Cardiac muscle cell (in vitro differentiated cells and primary cell): ENCODE results near the gene STAC2. TPM values are rescaled to one million over a fixed set of nuclear protein-coding genes. Genes with fewer than 3 reads are reported as not detected.

Experiments
- DNase-seq, 2 donors: peaks; one replicate each; pipeline versions ENCODE4 v3.0.0 to v3.0.0-alpha.2; 2010 to 2017; ENCODE audit warnings: low read depth in 1 of 2, low spot score in 1 of 2
- H3K27ac ChIP-seq: fragments of 200-600 bp; sonication (generic); 2 replicates; pipeline ENCODE4 v1.5.1; 2016
- H3K27me3 ChIP-seq: fragments of 200-600 bp; sonication (generic); 2 replicates; pipeline ENCODE4 v1.6.0; 2016; ENCODE audit warnings: control low read depth
- H3K36me3 ChIP-seq: fragments of 200-600 bp; sonication (generic); 2 replicates; pipeline ENCODE4 v1.5.1; 2016; ENCODE audit warnings: control low read depth
- H3K4me1 ChIP-seq: fragments of 200-600 bp; sonication (generic); 2 replicates; pipeline ENCODE4 v1.8.1; 2017; ENCODE audit warnings: low read depth, mild to moderate bottlenecking, mixed run types
- H3K4me3 ChIP-seq: fragments of 200-600 bp; sonication (generic); 2 replicates; pipeline ENCODE4 v1.5.1; 2016; ENCODE audit warnings: mild to moderate bottlenecking
- H3K9me3 ChIP-seq: fragments of 200-600 bp; sonication (generic); 2 replicates; pipeline ENCODE4 v1.5.1; 2017; ENCODE audit warnings: low read depth, mild to moderate bottlenecking, control low read depth
- polyA plus RNA-seq: library from polyadenylated mRNA; unstranded; fragments of >200 nt; fragmentation: Nextera tagmentation; extraction: Ambion mirVana; gene quantifications from 2 replicates; pipeline ENCODE4 v1.2.1, GENCODE V29; 2016
- total RNA-seq: library from RNA; depleted of rRNA; stranded (reverse); fragments of >200 nt; gene quantifications from 2 replicates; pipeline ENCODE4 v1.2.3, GENCODE V29; 2016
- TF ChIP-seq, protein P1 (sequence below): IDR thresholded peaks from 2 replicates; pipeline ENCODE4 v1.5.1; 2012; ENCODE audit warnings: low read depth, mild to moderate bottlenecking, low read length

STAC2 gene
- total RNA-seq, result 0.21 and 0.56 TPM in 2 replicates
- polyA plus RNA-seq, result 0.17 and 0.42 TPM in 2 replicates

DNA sequence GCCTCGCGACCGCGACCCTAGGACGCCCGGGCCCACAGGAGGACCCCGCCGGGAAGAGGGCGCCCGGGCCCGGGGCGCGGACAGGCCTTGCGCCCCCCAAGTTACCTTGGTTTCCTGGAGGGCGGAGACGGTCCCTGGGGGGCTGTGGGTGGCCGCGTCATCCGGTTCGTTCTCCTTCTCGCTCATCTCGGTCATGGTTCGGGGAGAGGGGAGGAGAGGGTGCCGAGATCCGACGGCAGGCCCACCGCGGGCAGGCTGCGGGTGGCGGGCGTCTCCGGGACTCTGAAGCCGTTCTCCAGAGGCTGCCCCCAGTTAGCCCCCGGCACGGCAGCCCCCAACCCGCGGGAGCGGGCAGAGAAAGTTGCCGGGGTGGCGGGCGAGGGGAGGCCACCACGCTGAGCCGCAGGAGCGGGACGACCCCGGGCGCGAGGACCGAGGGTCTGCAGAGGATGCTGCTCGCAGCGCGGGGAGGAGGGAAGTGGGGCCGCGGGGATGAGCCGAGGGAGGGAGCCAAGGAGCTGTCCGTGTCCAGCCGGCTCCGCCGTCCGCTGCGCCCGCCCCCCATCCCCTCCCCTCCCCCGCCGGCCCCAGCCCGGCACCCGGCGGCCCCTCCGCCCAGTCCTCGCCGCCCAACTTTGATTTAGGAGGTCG, at the start of gene STAC2:
Gene STAC2 (minus strand): TSS at position 638 of the 651 bp plus-strand sequence. CDS start 443 bp downstream, at position 195.
- Histone ChIP-seq H3K4me1 (peaks cover 4% of the 10 kb centered on the region), H3K27ac (no peak within 1 kb of the TSS), H3K4me3 (peak within 1 kb of the TSS; percentile 40), H3K27me3 (peaks cover 53% of the 10 kb centered on the region), H3K36me3 (no peaks in the 10 kb centered on the region), H3K9me3 (no peaks in the 10 kb centered on the region)
- TF ChIP-seq, protein P1, sequence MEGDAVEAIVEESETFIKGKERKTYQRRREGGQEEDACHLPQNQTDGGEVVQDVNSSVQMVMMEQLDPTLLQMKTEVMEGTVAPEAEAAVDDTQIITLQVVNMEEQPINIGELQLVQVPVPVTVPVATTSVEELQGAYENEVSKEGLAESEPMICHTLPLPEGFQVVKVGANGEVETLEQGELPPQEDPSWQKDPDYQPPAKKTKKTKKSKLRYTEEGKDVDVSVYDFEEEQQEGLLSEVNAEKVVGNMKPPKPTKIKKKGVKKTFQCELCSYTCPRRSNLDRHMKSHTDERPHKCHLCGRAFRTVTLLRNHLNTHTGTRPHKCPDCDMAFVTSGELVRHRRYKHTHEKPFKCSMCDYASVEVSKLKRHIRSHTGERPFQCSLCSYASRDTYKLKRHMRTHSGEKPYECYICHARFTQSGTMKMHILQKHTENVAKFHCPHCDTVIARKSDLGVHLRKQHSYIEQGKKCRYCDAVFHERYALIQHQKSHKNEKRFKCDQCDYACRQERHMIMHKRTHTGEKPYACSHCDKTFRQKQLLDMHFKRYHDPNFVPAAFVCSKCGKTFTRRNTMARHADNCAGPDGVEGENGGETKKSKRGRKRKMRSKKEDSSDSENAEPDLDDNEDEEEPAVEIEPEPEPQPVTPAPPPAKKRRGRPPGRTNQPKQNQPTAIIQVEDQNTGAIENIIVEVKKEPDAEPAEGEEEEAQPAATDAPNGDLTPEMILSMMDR, result no peak
- no peak for DNase-seq

DNA sequence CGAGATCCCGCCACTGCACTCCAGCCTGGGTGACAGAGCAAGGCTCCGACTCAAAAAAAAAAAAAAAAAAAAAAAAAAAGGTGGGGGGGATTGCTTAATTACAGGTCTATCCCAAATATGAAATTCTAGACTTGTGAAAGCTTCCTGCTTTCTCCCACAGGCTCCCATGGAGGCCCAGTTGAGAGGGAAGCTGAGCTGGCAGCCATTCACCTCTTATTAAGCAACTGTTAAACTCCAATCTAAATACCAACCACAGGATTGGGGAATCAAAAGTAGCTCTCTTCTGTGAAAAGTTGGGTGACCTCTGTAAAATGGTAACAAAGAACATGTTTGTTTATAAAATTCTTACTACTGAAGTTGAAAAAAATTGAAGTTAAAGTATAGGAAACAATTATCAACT, 45.8 kb upstream of the STAC2 start:
- Histone ChIP-seq H3K27me3 (no peaks in the 10 kb centered on the region), H3K27ac (no peak overlapping the region), H3K36me3 (peaks cover 49% of the 10 kb centered on the region), H3K4me1 (no peaks in the 10 kb centered on the region), H3K9me3 (no peaks in the 10 kb centered on the region), H3K4me3 (no peak overlapping the region)
- TF ChIP-seq, protein P1, result no peak
- peak in 1 of 2 donors; percentile 77 for DNase-seq

DNA sequence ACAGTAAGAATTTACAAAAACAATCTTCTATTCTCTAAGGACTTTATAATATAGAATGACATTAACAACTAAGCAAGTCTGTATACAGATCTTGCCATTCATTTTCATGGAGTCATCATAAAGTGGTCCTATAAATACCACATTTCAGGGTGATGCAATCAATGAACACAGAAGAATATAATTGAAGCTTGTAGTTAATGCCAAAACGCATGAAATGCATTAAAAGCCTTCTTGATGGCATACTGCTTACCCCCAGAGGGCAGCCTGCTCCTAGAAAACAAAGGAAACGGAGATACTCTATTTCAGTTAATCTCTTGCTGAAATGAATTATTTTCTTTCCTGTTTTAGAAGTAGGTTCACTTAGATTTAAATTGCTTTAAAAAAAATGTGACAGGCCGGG, 45.2 kb upstream of the STAC2 start:
- no peaks in the 10 kb centered on the region for H3K9me3 ChIP-seq
- no peaks in the 10 kb centered on the region for H3K4me1 ChIP-seq
- no peak overlapping the region for H3K4me3 ChIP-seq
- H3K27ac ChIP-seq, result no peak overlapping the region
- H3K36me3 ChIP-seq, result peaks cover 49% of the 10 kb centered on the region
- DNase-seq, result peak in 1 of 2 donors; percentile 80
- no peaks in the 10 kb centered on the region for H3K27me3 ChIP-seq
- TF ChIP-seq, protein P1, result peak; percentile 63

DNA sequence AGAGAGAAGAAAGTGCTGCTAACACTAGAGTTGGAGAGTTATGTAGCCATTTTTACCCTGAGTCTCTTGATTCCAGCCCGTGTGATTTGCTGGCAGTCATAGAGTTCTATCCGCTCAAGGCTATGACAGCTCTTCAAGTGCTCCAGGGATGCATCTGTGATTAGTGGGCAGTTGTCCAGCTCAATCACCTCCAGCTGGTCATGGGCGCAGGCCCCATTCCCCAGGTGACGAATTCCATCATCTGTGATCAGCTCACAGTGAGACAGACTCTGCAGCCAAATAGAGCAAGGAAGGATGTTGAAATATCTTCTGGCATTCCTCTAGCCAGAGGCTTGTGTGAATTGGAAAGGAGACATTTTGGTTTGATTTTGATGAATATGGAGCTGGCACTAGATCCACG, 38.4 kb upstream of the STAC2 start:
- Histone ChIP-seq H3K4me3 (no peak overlapping the region), H3K36me3 (peaks cover 55% of the 10 kb centered on the region), H3K27ac (no peak overlapping the region), H3K27me3 (no peaks in the 10 kb centered on the region), H3K9me3 (no peaks in the 10 kb centered on the region), H3K4me1 (no peaks in the 10 kb centered on the region)
- TF ChIP-seq, protein P1, result no peak
- peak in 1 of 2 donors; percentile 21 for DNase-seq

DNA sequence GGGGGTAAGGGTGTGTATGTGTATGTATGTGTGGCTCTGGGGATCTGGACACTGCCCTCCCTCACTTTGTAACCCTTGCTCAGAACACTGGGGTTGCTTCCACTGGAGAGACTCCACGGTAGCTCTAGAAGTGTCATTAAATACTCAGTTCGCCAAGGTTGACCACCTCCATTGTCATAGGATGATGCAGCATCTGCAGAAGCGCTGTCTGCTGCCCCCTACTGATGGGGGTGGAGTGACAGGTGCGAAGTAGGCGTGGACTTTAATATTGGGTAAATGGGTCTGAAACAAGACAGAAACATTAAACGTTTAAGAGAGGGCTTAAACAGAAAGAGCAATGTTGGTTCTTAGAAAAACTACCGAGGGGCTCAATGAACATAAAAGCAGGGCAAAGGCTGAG, 35.5 kb upstream of the STAC2 start:
- Histone ChIP-seq H3K36me3 (peaks cover 48% of the 10 kb centered on the region), H3K4me3 (no peak overlapping the region), H3K27me3 (no peaks in the 10 kb centered on the region), H3K27ac (no peak overlapping the region), H3K9me3 (no peaks in the 10 kb centered on the region), H3K4me1 (no peaks in the 10 kb centered on the region)
- TF ChIP-seq, protein P1, result peak; percentile 27
- no peak for DNase-seq
